ENCODE measurements around the gene DENND5A.

The DENND5A gene

GRCh38 chr11:9095421-9095820 is 169.7 kb downstream of the DENND5A start:
- no peak for DNase-seq (ENCODE audit: low spot score)

- DNase-seq (ENCODE audit: low spot score), result no peak
These were observed 170.7 kb downstream of the DENND5A start for GRCh38 chr11:9094420-9094819.

- DNase-seq (ENCODE audit: low spot score), result no peak
These were observed 172.0 kb downstream of the DENND5A start for GRCh38 chr11:9092853-9093778.

GRCh38 chr11:9092072-9092471 is 173.1 kb downstream of the DENND5A start:
- DNase-seq (ENCODE audit: low spot score), result no peak

- DNase-seq (ENCODE audit: low spot score), result no peak
These were observed 173.9 kb downstream of the DENND5A start, which contains the start of gene SCUBE2 for GRCh38 chr11:9091044-9091922. TSS of gene SCUBE2 (minus strand) at chr11:9091599. CDS start at chr11:9091528, 71 bp downstream.

GRCh38 chr11:9090488-9091043 is 174.6 kb downstream of the DENND5A start:
- no peak for DNase-seq (ENCODE audit: low spot score)

- no peak for DNase-seq (ENCODE audit: low spot score)
These were observed 175.5 kb downstream of the DENND5A start for GRCh38 chr11:9089636-9090035.

- DNase-seq (ENCODE audit: low spot score), result no peak
These were observed 176.1 kb downstream of the DENND5A start for GRCh38 chr11:9089061-9089460.
